GM06990 (cell line): ENCODE results near the gene THSD4.

Source experiments
- DNase-seq: peaks from one replicate; pipeline ENCODE4 v3.0.0-alpha.2; 2011; ENCODE audit not compliant: insufficient read length; ENCODE audit errors: extremely low read depth
- H3K27me3 ChIP-seq: replicated peaks from 2 replicates; pipeline ENCODE4 v1.6.0; 2011; ENCODE audit warnings: low read length; ENCODE audit not compliant: control insufficient read depth, insufficient read depth
- H3K36me3 ChIP-seq: 2 replicates; pipeline ENCODE4 v1.5.1; 2011; ENCODE audit warnings: low read length; ENCODE audit not compliant: control insufficient read depth, insufficient read depth
- H3K4me3 ChIP-seq: replicated peaks from 2 replicates; pipeline ENCODE4 v1.5.1; 2011; ENCODE audit warnings: low read depth, mild to moderate bottlenecking, control low read depth, low read length
- TF ChIP-seq, protein P1 (sequence below): IDR thresholded peaks from 2 replicates; pipeline ENCODE4 v1.5.1; 2011; ENCODE audit warnings: low read length, control low read depth, mild to moderate bottlenecking, inconsistent platforms; ENCODE audit not compliant: insufficient read depth, poor library complexity, severe bottlenecking

Gene THSD4

DNA sequence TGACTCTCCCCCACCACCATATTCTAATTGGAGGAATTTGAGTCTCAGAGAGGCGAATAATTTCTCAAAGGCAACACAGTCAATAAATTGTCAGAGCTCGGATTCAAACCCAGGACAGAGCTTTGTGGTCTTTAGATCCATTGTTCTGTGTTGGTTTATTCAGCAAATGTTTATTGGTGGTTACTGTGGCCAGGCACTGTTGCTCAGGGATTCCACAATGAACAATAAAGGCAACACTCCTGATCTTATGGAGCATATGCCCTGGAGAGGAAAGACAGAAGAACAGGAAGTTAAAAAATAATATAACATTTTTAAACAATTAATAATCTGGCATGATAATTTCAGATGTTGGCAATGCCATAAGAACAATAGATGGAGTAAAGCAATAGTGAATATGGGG is 403.4 kb downstream of the THSD4 start:
- no peaks in the 10 kb centered on the region for H3K27me3 ChIP-seq
- H3K36me3 ChIP-seq, result no peaks in the 10 kb centered on the region
- H3K4me3 ChIP-seq, result no peak overlapping the region
- no peak for DNase-seq
- TF ChIP-seq, protein P1, sequence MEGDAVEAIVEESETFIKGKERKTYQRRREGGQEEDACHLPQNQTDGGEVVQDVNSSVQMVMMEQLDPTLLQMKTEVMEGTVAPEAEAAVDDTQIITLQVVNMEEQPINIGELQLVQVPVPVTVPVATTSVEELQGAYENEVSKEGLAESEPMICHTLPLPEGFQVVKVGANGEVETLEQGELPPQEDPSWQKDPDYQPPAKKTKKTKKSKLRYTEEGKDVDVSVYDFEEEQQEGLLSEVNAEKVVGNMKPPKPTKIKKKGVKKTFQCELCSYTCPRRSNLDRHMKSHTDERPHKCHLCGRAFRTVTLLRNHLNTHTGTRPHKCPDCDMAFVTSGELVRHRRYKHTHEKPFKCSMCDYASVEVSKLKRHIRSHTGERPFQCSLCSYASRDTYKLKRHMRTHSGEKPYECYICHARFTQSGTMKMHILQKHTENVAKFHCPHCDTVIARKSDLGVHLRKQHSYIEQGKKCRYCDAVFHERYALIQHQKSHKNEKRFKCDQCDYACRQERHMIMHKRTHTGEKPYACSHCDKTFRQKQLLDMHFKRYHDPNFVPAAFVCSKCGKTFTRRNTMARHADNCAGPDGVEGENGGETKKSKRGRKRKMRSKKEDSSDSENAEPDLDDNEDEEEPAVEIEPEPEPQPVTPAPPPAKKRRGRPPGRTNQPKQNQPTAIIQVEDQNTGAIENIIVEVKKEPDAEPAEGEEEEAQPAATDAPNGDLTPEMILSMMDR, result no peak

DNA sequence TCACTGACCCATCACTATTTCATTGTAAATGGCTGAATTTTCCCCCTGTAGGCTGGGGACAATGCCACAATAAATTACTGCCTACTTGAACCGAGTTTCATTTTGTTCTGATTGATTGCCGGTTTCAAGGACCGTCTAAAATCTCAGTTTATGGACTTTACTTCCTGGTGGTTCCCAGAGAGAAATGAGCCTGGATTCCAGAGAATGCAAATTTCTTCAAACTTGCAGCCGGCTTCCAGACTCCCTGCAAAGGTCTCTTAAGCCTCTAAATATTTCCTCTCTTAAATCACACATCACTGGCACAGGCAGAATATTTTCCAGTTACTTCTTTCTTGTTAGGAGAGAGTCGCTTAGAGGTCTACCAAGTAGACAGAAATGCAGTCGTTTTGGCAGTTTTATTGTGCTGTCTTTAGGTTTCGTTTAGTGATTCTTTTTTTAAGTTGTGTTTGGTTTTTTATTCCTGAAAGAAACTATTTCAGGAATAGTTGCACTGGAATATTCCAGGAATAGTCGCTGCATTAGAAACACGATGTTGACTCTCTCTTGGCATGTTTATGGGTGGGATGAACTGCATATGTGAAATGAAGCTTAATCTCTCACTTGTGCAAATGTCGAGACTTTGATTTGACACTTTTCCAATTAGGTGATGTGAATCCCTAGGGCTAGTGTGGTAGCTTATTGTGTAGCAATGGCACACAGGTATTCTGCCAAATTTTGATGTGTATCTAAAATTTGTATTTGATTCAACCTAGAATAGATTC is 411.0 kb downstream of the THSD4 start:
- Histone ChIP-seq H3K27me3 (no peaks in the 10 kb centered on the region; the same call in 1 of the 2 replicates), H3K36me3 (no peaks in the 10 kb centered on the region), H3K4me3 (no peak overlapping the region)
- TF ChIP-seq, protein P1, result no peak
- DNase-seq, result no peak

DNA sequence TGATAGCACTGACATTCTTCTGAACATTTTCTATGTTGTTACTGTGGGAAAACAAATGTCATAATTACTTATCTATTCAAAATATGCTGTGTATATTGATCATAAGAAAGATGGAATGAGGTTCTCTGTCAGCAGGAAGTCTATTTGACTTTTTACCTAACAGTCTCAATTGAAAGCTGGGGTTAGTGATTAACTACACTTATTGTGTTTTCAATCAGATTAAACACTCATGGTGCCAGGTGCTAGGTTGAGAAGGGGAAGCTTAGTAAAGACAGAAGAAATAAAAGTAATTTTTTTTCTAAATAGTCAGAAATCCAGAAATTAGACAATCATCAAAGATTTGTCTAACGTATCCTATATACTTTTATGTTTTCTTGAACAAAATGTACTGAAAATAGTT is 414.1 kb downstream of the THSD4 start:
- TF ChIP-seq, protein P1, result no peak
- H3K4me3 ChIP-seq, result no peak overlapping the region
- no peaks in the 10 kb centered on the region; the same call in none of the 2 replicates for H3K27me3 ChIP-seq
- no peaks in the 10 kb centered on the region for H3K36me3 ChIP-seq
- DNase-seq, result no peak

DNA sequence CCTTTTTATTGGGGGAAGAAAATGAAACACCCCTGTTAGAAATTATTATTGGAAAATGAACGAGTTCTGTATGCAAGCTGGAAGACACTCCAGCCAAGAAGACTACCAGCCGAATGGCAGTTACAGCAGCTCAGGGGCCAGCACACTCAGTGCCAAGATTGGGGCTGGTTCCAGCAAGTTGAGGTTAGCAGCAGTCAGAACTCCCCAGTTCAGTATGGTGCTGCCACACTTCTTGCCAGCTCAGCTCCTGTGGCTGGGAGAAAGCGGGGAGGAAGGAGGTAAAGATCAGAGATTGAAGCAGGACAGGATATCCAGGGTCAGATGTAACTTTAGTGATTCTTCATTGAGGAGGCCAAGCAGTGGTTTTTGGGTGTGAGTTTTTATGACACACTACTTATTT is 414.8 kb downstream of the THSD4 start:
- Histone ChIP-seq H3K4me3 (no peak overlapping the region), H3K27me3 (no peaks in the 10 kb centered on the region; the same call in none of the 2 replicates), H3K36me3 (no peaks in the 10 kb centered on the region)
- TF ChIP-seq, protein P1, result no peak
- no peak for DNase-seq

DNA sequence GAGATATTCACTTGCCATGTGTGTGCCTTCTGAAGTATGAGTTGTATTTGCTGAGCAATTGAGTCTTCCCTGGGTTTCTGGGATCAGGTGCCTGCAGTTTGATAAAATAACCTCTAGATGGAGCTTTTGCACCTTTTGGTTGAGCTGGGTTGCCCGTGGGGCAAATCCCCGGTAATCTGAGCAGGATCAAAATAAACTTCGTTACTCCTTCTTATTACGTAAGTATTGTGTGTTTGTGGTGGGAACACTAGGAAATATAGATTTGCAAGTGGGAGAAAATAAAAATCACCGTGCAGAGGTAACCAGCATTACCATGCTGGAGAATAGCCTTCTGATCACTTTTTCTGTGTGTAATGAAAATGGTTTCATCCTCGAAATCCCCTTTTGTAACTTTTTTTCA is 417.7 kb downstream of the THSD4 start:
- H3K36me3 ChIP-seq, result no peaks in the 10 kb centered on the region
- TF ChIP-seq, protein P1, result peak; percentile 46
- no peak overlapping the region for H3K4me3 ChIP-seq
- no peaks in the 10 kb centered on the region; the same call in none of the 2 replicates for H3K27me3 ChIP-seq
- no peak for DNase-seq
